ENCODE measurements around the gene SEC24C.

Gene SEC24C

GRCh38 chr10:73814276-73814895 is 70.2 kb downstream of the SEC24C start:
- TF ChIP-seq SUZ12 (IDR thresholded peaks at IDR 0.05), result no peak
- TF ChIP-seq NFRKB (IDR thresholded peaks at IDR 0.05), result no peak
- no peak for TF ChIP-seq BHLHE40 (IDR thresholded peaks at IDR 0.05; ENCODE audit: borderline replicate concordance)
- no peak for TF ChIP-seq ELF4 (IDR thresholded peaks at IDR 0.05)
- no peak for TF ChIP-seq HDGF (IDR thresholded peaks at IDR 0.05; ENCODE audit: borderline replicate concordance)
- no peak for TF ChIP-seq LEF1 (IDR thresholded peaks at IDR 0.05; ENCODE audit: borderline replicate concordance)
- TF ChIP-seq FOXK2 (IDR thresholded peaks at IDR 0.05), result no peak
- TF ChIP-seq L3MBTL2 (conservative IDR thresholded peaks at IDR 0.05), result no peak
- no peak for TF ChIP-seq ZNF384 (IDR thresholded peaks at IDR 0.05)
- TF ChIP-seq CTBP1 (IDR thresholded peaks at IDR 0.05; ENCODE audit: borderline replicate concordance), result no peak
- CTCF ChIA-PET, result interaction anchor here (0.5 to 0.7 kb wide), 3 partner anchors 19 to 1804 kb away, joined by 4 to 7 read pairs (median 7); no protein-coding TSS in a partner anchor
- no peak for DNase-seq (ENCODE audit: extremely low spot score)
- POLR2A ChIA-PET, result interaction anchor here (1.0 kb wide), 1 partner anchor 42 kb away, joined by 4 read pairs; a partner anchor contains a TSS

GRCh38 chr10:73814896-73815718 is 70.9 kb downstream of the SEC24C start:
- CTCF ChIA-PET, result interaction anchor here (0.5 kb wide), 2 partner anchors 18 to 1804 kb away, joined by 4 to 7 read pairs; no protein-coding TSS in a partner anchor

DNA sequence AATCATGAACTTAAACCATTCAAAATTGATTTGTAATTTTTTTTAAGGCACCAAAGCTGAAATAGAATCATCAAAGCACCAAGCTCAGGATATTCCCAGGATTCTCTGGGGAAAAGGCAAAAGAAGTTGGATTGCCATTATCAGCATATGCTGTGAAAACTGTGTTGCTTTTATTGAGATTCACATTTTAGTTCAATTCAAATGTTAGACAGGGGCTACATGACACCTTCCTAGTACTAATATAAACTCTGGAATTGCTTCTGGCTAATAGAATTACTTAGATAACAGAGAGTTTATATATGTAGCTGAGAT is 71.5 kb downstream of the SEC24C start:
- DNase-seq (ENCODE audit: extremely low spot score), result no peak
- TF ChIP-seq TARDBP (IDR thresholded peaks at IDR 0.05), result no peak
- no peak for TF ChIP-seq HDGF (IDR thresholded peaks at IDR 0.05; ENCODE audit: borderline replicate concordance)
- TF ChIP-seq ZNF384 (IDR thresholded peaks at IDR 0.05), result no peak
- TF ChIP-seq SUZ12 (IDR thresholded peaks at IDR 0.05), result no peak
- TF ChIP-seq SP1 (IDR thresholded peaks at IDR 0.05), result no peak
- no peak for TF ChIP-seq FOXA1 (IDR thresholded peaks at IDR 0.05)
- no peak for TF ChIP-seq ARNT (IDR thresholded peaks at IDR 0.05)
- TF ChIP-seq, protein P1, sequence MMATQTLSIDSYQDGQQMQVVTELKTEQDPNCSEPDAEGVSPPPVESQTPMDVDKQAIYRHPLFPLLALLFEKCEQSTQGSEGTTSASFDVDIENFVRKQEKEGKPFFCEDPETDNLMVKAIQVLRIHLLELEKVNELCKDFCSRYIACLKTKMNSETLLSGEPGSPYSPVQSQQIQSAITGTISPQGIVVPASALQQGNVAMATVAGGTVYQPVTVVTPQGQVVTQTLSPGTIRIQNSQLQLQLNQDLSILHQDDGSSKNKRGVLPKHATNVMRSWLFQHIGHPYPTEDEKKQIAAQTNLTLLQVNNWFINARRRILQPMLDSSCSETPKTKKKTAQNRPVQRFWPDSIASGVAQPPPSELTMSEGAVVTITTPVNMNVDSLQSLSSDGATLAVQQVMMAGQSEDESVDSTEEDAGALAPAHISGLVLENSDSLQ (IDR thresholded peaks at IDR 0.05), result no peak
- TF ChIP-seq L3MBTL2 (conservative IDR thresholded peaks at IDR 0.05), result no peak
- TF ChIP-seq FOXK2 (IDR thresholded peaks at IDR 0.05), result no peak
- TF ChIP-seq BHLHE40 (IDR thresholded peaks at IDR 0.05; ENCODE audit: borderline replicate concordance), result no peak
- no peak for TF ChIP-seq CTBP1 (IDR thresholded peaks at IDR 0.05; ENCODE audit: borderline replicate concordance)
- ChIA-PET POLR2A (no interaction called here), CTCF (interaction anchor here (1.1 kb wide), 1 partner anchor 10 kb away, joined by 3 read pairs; no protein-coding TSS in a partner anchor)

More at GRCh38 chr10:73814896-73815718, 70.9 kb downstream of the SEC24C start:
- peak; percentile 54 for DNase-seq (ENCODE audit: extremely low spot score)
- TF ChIP-seq ARNT (IDR thresholded peaks at IDR 0.05) (no peak), SUZ12 (IDR thresholded peaks at IDR 0.05) (no peak), FOXK2 (IDR thresholded peaks at IDR 0.05) (no peak), SP1 (IDR thresholded peaks at IDR 0.05) (no peak), ELF4 (IDR thresholded peaks at IDR 0.05) (no peak), LEF1 (IDR thresholded peaks at IDR 0.05; ENCODE audit: borderline replicate concordance) (no peak), NFRKB (IDR thresholded peaks at IDR 0.05) (no peak), ZNF384 (IDR thresholded peaks at IDR 0.05) (no peak), L3MBTL2 (conservative IDR thresholded peaks at IDR 0.05) (no peak)
- TF ChIP-seq, protein P1 (IDR thresholded peaks at IDR 0.05), result no peak
- POLR2A ChIA-PET, result interaction anchor here (1.0 kb wide), 1 partner anchor 42 kb away, joined by 4 read pairs; a partner anchor contains a TSS

- DNase-seq (ENCODE audit: extremely low spot score), result no peak
- CTCF ChIA-PET, result no interaction called here
- POLR2A ChIA-PET, result no interaction called here
- TF ChIP-seq TARDBP (IDR thresholded peaks at IDR 0.05), result no peak
- TF ChIP-seq FOXM1 (IDR thresholded peaks at IDR 0.05; ENCODE audit: borderline replicate concordance), result no peak
- TF ChIP-seq FOXK2 (IDR thresholded peaks at IDR 0.05), result no peak
- TF ChIP-seq NFRKB (IDR thresholded peaks at IDR 0.05), result no peak
- TF ChIP-seq ELF4 (IDR thresholded peaks at IDR 0.05), result no peak
- TF ChIP-seq CTBP1 (IDR thresholded peaks at IDR 0.05; ENCODE audit: borderline replicate concordance), result no peak
- TF ChIP-seq ZNF384 (IDR thresholded peaks at IDR 0.05), result no peak
- no peak for TF ChIP-seq L3MBTL2 (conservative IDR thresholded peaks at IDR 0.05)
- no peak for TF ChIP-seq ARNT (IDR thresholded peaks at IDR 0.05)
- TF ChIP-seq SP1 (IDR thresholded peaks at IDR 0.05), result no peak
- TF ChIP-seq, protein P1 (IDR thresholded peaks at IDR 0.05), result no peak
- no peak for TF ChIP-seq HDGF (IDR thresholded peaks at IDR 0.05; ENCODE audit: borderline replicate concordance)
- TF ChIP-seq SUZ12 (IDR thresholded peaks at IDR 0.05), result no peak
Measured at GRCh38 chr10:73816917-73817729, 73.0 kb downstream of the SEC24C start.

DNA sequence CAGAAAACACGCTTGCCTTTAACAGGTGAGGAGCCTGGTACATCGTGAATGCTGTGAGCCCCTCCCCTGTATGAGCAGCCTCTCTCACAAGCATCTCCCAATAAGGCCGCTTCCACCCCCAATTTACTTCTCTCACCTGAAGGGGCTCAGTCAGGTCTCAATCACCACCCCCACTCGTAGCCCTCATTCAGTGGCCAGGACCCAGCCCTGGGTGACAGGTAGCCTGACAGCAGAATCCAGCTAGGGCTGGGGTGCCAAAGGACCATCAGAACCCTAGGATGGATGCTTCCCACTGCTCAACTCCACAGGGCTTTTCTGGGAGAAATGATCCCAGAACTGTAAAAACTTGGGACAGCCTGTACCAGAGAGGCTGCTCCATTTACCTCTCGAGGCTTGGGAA is 73.7 kb downstream of the SEC24C start:
- CTCF ChIA-PET, result interaction anchor here (0.6 kb wide), 1 partner anchor 438 kb away, joined by 10 read pairs; no protein-coding TSS in a partner anchor
- no peak for DNase-seq (ENCODE audit: extremely low spot score)
- no peak for TF ChIP-seq BHLHE40 (IDR thresholded peaks at IDR 0.05; ENCODE audit: borderline replicate concordance)
- TF ChIP-seq ARNT (IDR thresholded peaks at IDR 0.05), result no peak
- no peak for TF ChIP-seq SP1 (IDR thresholded peaks at IDR 0.05)
- no peak for TF ChIP-seq SUZ12 (IDR thresholded peaks at IDR 0.05)
- no peak for TF ChIP-seq HDGF (IDR thresholded peaks at IDR 0.05; ENCODE audit: borderline replicate concordance)
- no peak for TF ChIP-seq FOXK2 (IDR thresholded peaks at IDR 0.05)
- no peak for TF ChIP-seq ELF4 (IDR thresholded peaks at IDR 0.05)
- TF ChIP-seq NFRKB (IDR thresholded peaks at IDR 0.05), result no peak
- TF ChIP-seq ZNF384 (IDR thresholded peaks at IDR 0.05), result no peak
- TF ChIP-seq, protein P1 (IDR thresholded peaks at IDR 0.05), result no peak
- TF ChIP-seq LEF1 (IDR thresholded peaks at IDR 0.05; ENCODE audit: borderline replicate concordance), result no peak
- no peak for TF ChIP-seq FOXA1 (IDR thresholded peaks at IDR 0.05)
- no peak for TF ChIP-seq FOXM1 (IDR thresholded peaks at IDR 0.05; ENCODE audit: borderline replicate concordance)
- no peak for TF ChIP-seq TARDBP (IDR thresholded peaks at IDR 0.05)
- POLR2A ChIA-PET, result no interaction called here
